SK-N-SH (cell line): Measurements from ENCODE around the gene SERBP1. TPM values are rescaled to one million over a fixed set of nuclear protein-coding genes. Genes with fewer than 3 reads are reported as not detected.

Experiments
- CTCF ChIA-PET: fragments of 300-600, 350-600 bp; formaldehyde crosslinking; extraction: SDS; loops from one replicate; lab custom pipeline; 2021; lab: Yijun Ruan, JAX
- POLR2A ChIA-PET: fragments of 350-600 bp; sonication (Branson Sonifier 250); formaldehyde crosslinking; extraction: SDS; loops from one replicate; lab custom pipeline; 2020; ENCODE audit warnings: antibody characterized with exemption, inconsistent platforms; lab: Yijun Ruan, JAX
- DNase-seq: peaks from one replicate; pipeline ENCODE4 v3.0.0; 2012
- H2AFZ ChIP-seq: fragments of 200-600 bp; sonication (generic); 2 replicates; pipeline ENCODE4 v1.8.1; 2016; ENCODE audit warnings: antibody characterized with exemption, mild to moderate bottlenecking, low read depth
- H3F3A ChIP-seq: fragments of 200-600 bp; sonication (generic); replicated peaks from 2 replicates; pipeline ENCODE3; 2016; ENCODE audit warnings: antibody characterized with exemption, mild to moderate bottlenecking; ENCODE audit not compliant: insufficient read depth
- H3K27ac ChIP-seq, 2 experiments: fragments of 200-500 bp in 1 of 2; fragments of 200-600 bp in 1 of 2; sonication (Bioruptor generic) in 1 of 2; sonication (generic), shearing (Covaris generic) in 1 of 2; 2 replicates each; pipeline versions ENCODE4 v1.5.1 to v1.6.1; 2014 to 2016; ENCODE audit warnings: low read depth in 2 of 2, inconsistent platforms in 1 of 2, low read length in 1 of 2, mild to moderate bottlenecking in 1 of 2, mixed read lengths in 1 of 2
- H3K27me3 ChIP-seq: fragments of 200-600 bp; sonication (generic), shearing (Covaris generic); 2 replicates; pipeline ENCODE4 v1.6.1; 2016; ENCODE audit warnings: mixed run types; ENCODE audit not compliant: insufficient read depth
- H3K36me3 ChIP-seq, 2 experiments: fragments of 200-500 bp in 1 of 2; fragments of 200-600 bp in 1 of 2; sonication (Bioruptor generic) in 1 of 2; sonication (generic) in 1 of 2; replicated peaks in 1 of 2; 2 replicates each; pipeline versions ENCODE3 to v1.5.1; 2014 to 2016; ENCODE audit warnings: low read length in 1 of 2, mild to moderate bottlenecking in 1 of 2; ENCODE audit not compliant: insufficient read depth in 2 of 2, control insufficient read depth in 1 of 2
- H3K4me1 ChIP-seq, 2 experiments: fragments of 200-500 bp in 1 of 2; fragments of 200-600 bp in 1 of 2; sonication (Bioruptor generic) in 1 of 2; sonication (generic), shearing (Covaris generic) in 1 of 2; 2 replicates each; pipeline versions ENCODE4 v1.5.1 to v1.6.1; 2014 to 2016; ENCODE audit warnings: low read depth in 1 of 2, low read length in 1 of 2, mixed run types in 1 of 2; ENCODE audit not compliant: insufficient read depth in 2 of 2, control insufficient read depth in 1 of 2
- H3K4me2 ChIP-seq: fragments of 200-600 bp; sonication (generic), shearing (Covaris generic); 2 replicates; pipeline ENCODE4 v1.6.1; 2017; ENCODE audit warnings: mixed run types
- H3K4me3 ChIP-seq, 2 experiments: fragments of 200-500 bp in 1 of 2; fragments of 200-600 bp in 1 of 2; sonication (Bioruptor generic) in 1 of 2; sonication (generic), shearing (Covaris generic) in 1 of 2; 2 replicates each; pipeline versions ENCODE4 v1.5.1 to v1.8.1; 2014 to 2016; ENCODE audit warnings: low read depth in 2 of 2, inconsistent platforms in 1 of 2, low read length in 1 of 2, mild to moderate bottlenecking in 1 of 2, mixed read lengths in 1 of 2, moderate library complexity in 1 of 2
- H3K79me2 ChIP-seq: fragments of 200-600 bp; sonication (generic); 2 replicates; pipeline ENCODE4 v1.8.1; 2017; ENCODE audit warnings: mild to moderate bottlenecking; ENCODE audit not compliant: insufficient read depth
- H3K9ac ChIP-seq: fragments of 200-600 bp; sonication (generic); 2 replicates; pipeline ENCODE4 v1.6.1; 2017; ENCODE audit warnings: mixed run types
- H3K9me2 ChIP-seq: fragments of 200-600 bp; sonication (generic); 2 replicates; pipeline ENCODE4 v1.6.1; 2017; ENCODE audit warnings: mixed run types
- H3K9me3 ChIP-seq: fragments of 200-600 bp; sonication (generic); 2 replicates; pipeline ENCODE4 v1.6.1; 2017; ENCODE audit warnings: mixed run types, mild to moderate bottlenecking, moderate library complexity
- H4K20me1 ChIP-seq: fragments of 200-600 bp; sonication (generic); 2 replicates; pipeline ENCODE4 v1.6.1; 2017; ENCODE audit warnings: mild to moderate bottlenecking, mixed run types; ENCODE audit not compliant: insufficient read depth
- ELF1 ChIP-seq: IDR thresholded peaks from 2 replicates; pipeline ENCODE4 v1.4.0; 2012
- EP300 ChIP-seq, 2 experiments: IDR thresholded peaks; 2 replicates each; pipeline versions ENCODE4 v1.4.0 to v1.6.1; 2012; ENCODE audit warnings: borderline replicate concordance in 1 of 2, low read depth in 1 of 2, low read length in 1 of 2
- FOXJ3 ChIP-seq: sonication (generic); formaldehyde crosslinking; IDR thresholded peaks from 2 replicates; pipeline ENCODE4 v1.5.1; 2020; ENCODE audit warnings: mild to moderate bottlenecking, missing genetic modification reagents
- MAX ChIP-seq: IDR thresholded peaks from 2 replicates; pipeline ENCODE4 v1.4.0; 2012; ENCODE audit warnings: low read depth
- NFIC ChIP-seq: IDR thresholded peaks from 2 replicates; pipeline ENCODE4 v1.4.0; 2012; ENCODE audit warnings: borderline replicate concordance
- NRF1 ChIP-seq: IDR thresholded peaks from 2 replicates; pipeline ENCODE4 v1.6.1; 2012; ENCODE audit warnings: low read depth, mild to moderate bottlenecking, low read length
- POLR2AphosphoS5 ChIP-seq: IDR thresholded peaks from 2 replicates; pipeline ENCODE4 v1.6.1; 2012; ENCODE audit warnings: low read depth, low read length
- RAD21 ChIP-seq: IDR thresholded peaks from 2 replicates; pipeline ENCODE4 v1.6.1; 2012; ENCODE audit warnings: mild to moderate bottlenecking, low read length
- RCOR1 ChIP-seq: fragments of 150-350 bp; IDR thresholded peaks from 2 replicates; pipeline ENCODE4 v1.6.1; 2017; ENCODE audit warnings: antibody characterized with exemption, low read length
- REST ChIP-seq: IDR thresholded peaks from 2 replicates; pipeline ENCODE4 v1.6.1; 2012; ENCODE audit warnings: mild to moderate bottlenecking, low read depth, low read length, moderate library complexity
- SMC3 ChIP-seq: IDR thresholded peaks from 2 replicates; pipeline ENCODE4 v1.6.1; 2012; ENCODE audit warnings: low read depth, low read length, improper control_type of control experiment
- TAF1 ChIP-seq: IDR thresholded peaks from 2 replicates; pipeline ENCODE4 v1.6.1; 2012; ENCODE audit warnings: low read depth, mild to moderate bottlenecking, low read length, moderate library complexity, borderline replicate concordance
- TCF12 ChIP-seq: IDR thresholded peaks from 2 replicates; pipeline ENCODE4 v1.4.0; 2012
- TEAD4 ChIP-seq: IDR thresholded peaks from 2 replicates; pipeline ENCODE4 v1.4.0; 2012; ENCODE audit warnings: mild to moderate bottlenecking, borderline replicate concordance; ENCODE audit not compliant: insufficient read depth
- YY1 ChIP-seq: IDR thresholded peaks from 2 replicates; pipeline ENCODE4 v1.4.0; 2012; ENCODE audit warnings: low read depth, mild to moderate bottlenecking
- WGBS: methylation state at CpG from one replicate; pipeline ENCODE4 v1.1.6; 2017; ENCODE audit warnings: low lambda C conversion rate; 5-methylcytosine and 5-hydroxymethylcytosine counted together
- polyA plus RNA-seq, 3 experiments: library from polyadenylated mRNA; depleted of rRNA; stranded (reverse); fragments of >200 nt; gene quantifications; 2 replicates each; pipeline ENCODE4 v1.2.3, GENCODE V29; 2012
- TF ChIP-seq, protein P1 (sequence below): fragments of 150-350 bp; IDR thresholded peaks from 2 replicates; pipeline ENCODE4 v1.6.1; 2016; ENCODE audit warnings: mild to moderate bottlenecking, low read depth, low read length
- TF ChIP-seq, protein P2 (sequence below): fragments of 200-600 bp; sonication (generic); IDR thresholded peaks from 2 replicates; pipeline ENCODE4 v1.6.1; 2017; ENCODE audit warnings: antibody characterized with exemption, mild to moderate bottlenecking, moderate library complexity

Gene SERBP1
- polyA plus RNA-seq, 1 of the 3 experiments (the other 2 are of a cell fraction): 194 TPM

GRCh38 chr1:67476906-67477305, 46.7 kb upstream of the SERBP1 start:
- Histone ChIP-seq H3F3A (no peaks in the 10 kb centered on the region), H3K9me2 (no peaks in the 10 kb centered on the region), H3K9ac (no peak overlapping the region), H3K27me3 (no peaks in the 10 kb centered on the region), H4K20me1 (no peaks in the 10 kb centered on the region), H3K27ac (no peak overlapping the region), H3K79me2 (no peaks in the 10 kb centered on the region), H3K4me1 (peaks cover 0 to 2% of the 10 kb centered on the region in 2 experiments; a peak in 1 of 4 replicates), H2AFZ (no peak overlapping the region), H3K4me3 (no peak overlapping the region), H3K9me3 (no peaks in the 10 kb centered on the region), H3K4me2 (no peak overlapping the region), H3K36me3 (no peaks in the 10 kb centered on the region)
- 57% methylated on average over 5 of the region's 5 CpGs for WGBS
- CTCF ChIA-PET: no interaction called here
- POLR2A ChIA-PET: no interaction called here
- DNase-seq: no peak
- TF ChIP-seq REST (no peak), NFIC (no peak), POLR2AphosphoS5 (no peak), FOXJ3 (CRISPR knock-in tag) (no peak), SMC3 (no peak), NRF1 (no peak), TEAD4 (no peak), RCOR1 (no peak), RAD21 (no peak), EP300 (IDR thresholded peaks at IDR 0.05; ENCODE audit: borderline replicate concordance in 1 of 2, low read depth in 1 of 2, low read length in 1 of 2) (no peak), YY1 (no peak), TCF12 (no peak), MAX (no peak), ELF1 (no peak), TAF1 (no peak)
- TF ChIP-seq, protein P1, sequence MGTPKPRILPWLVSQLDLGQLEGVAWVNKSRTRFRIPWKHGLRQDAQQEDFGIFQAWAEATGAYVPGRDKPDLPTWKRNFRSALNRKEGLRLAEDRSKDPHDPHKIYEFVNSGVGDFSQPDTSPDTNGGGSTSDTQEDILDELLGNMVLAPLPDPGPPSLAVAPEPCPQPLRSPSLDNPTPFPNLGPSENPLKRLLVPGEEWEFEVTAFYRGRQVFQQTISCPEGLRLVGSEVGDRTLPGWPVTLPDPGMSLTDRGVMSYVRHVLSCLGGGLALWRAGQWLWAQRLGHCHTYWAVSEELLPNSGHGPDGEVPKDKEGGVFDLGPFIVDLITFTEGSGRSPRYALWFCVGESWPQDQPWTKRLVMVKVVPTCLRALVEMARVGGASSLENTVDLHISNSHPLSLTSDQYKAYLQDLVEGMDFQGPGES: no peak
- TF ChIP-seq, protein P2, sequence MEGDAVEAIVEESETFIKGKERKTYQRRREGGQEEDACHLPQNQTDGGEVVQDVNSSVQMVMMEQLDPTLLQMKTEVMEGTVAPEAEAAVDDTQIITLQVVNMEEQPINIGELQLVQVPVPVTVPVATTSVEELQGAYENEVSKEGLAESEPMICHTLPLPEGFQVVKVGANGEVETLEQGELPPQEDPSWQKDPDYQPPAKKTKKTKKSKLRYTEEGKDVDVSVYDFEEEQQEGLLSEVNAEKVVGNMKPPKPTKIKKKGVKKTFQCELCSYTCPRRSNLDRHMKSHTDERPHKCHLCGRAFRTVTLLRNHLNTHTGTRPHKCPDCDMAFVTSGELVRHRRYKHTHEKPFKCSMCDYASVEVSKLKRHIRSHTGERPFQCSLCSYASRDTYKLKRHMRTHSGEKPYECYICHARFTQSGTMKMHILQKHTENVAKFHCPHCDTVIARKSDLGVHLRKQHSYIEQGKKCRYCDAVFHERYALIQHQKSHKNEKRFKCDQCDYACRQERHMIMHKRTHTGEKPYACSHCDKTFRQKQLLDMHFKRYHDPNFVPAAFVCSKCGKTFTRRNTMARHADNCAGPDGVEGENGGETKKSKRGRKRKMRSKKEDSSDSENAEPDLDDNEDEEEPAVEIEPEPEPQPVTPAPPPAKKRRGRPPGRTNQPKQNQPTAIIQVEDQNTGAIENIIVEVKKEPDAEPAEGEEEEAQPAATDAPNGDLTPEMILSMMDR: no peak
